Astrocyte of the cerebellum (primary cell): ENCODE data around the gene ANKRD11.
"Not testable (repeated sequence)": the region's sequence is repeated elsewhere in the genome, so short reads cannot be mapped to it uniquely, and the experiment has no call there.

ENCODE experiments used
- DNase-seq: peaks from one replicate; pipeline ENCODE4 v3.0.0-alpha.2; 2011; ENCODE audit warnings: low read depth
- H3K4me3 ChIP-seq: 2 replicates; pipeline ENCODE4 v1.5.1; 2011; ENCODE audit warnings: mild to moderate bottlenecking, low read depth, low read length, moderate library complexity
- in situ Hi-C: cut with HindIII; loops from 2 replicates; pipeline ENCODE4 v1.10.0; 2017; ENCODE audit warnings: low sequenced_read_pairs
- TF ChIP-seq, protein P1 (sequence below): IDR thresholded peaks from 2 replicates; pipeline ENCODE4 v1.5.1; 2012; ENCODE audit warnings: low read length, low read depth, moderate library complexity, mild to moderate bottlenecking; ENCODE audit errors: missing control alignments

The ANKRD11 gene

GRCh38 chr16:89363621-89364393 is 126.6 kb downstream of the ANKRD11 start:
- TF ChIP-seq, protein P1, sequence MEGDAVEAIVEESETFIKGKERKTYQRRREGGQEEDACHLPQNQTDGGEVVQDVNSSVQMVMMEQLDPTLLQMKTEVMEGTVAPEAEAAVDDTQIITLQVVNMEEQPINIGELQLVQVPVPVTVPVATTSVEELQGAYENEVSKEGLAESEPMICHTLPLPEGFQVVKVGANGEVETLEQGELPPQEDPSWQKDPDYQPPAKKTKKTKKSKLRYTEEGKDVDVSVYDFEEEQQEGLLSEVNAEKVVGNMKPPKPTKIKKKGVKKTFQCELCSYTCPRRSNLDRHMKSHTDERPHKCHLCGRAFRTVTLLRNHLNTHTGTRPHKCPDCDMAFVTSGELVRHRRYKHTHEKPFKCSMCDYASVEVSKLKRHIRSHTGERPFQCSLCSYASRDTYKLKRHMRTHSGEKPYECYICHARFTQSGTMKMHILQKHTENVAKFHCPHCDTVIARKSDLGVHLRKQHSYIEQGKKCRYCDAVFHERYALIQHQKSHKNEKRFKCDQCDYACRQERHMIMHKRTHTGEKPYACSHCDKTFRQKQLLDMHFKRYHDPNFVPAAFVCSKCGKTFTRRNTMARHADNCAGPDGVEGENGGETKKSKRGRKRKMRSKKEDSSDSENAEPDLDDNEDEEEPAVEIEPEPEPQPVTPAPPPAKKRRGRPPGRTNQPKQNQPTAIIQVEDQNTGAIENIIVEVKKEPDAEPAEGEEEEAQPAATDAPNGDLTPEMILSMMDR, result no peak
- no peak overlapping the region for H3K4me3 ChIP-seq

DNA sequence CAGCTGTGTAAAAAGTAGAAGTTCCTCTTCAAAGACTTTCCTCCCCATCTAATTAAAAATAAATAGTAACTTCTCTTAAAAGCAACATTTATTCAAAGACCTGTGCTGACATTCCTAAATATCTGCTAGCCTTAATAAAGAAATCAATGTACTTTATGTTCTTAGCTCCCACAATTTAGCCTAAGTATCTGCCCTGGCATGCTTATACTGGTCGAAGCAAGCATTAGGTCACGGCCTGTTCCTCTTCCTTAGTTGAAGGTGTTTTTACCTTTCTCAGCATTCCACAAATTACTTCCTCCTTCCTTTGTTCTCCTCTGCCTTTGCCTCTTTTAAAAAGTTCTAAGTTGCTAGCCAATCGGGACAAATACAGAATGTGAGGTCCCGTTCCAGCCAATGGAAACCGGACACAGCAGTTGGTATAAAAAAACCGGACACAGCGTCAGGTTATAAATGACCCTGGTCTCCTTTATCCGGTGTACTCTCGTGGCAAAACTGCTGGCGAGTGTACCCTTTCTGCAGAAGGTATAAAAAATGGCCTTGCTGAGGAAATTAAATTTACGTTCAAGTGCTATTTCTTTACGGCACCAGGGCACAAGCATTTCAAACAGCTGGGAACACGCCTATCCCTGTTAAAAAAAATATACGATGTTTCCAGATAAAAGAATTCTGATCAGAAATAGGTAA is 127.7 kb downstream of the ANKRD11 start:
- in situ Hi-C loops, result loop anchor here (5.0 kb wide), 1 partner anchor 75 kb away; no protein-coding TSS in a partner anchor
- not testable (repeated sequence) for DNase-seq, H3K4me3 ChIP-seq

More at GRCh38 chr16:89363621-89364393, 126.6 kb downstream of the ANKRD11 start:
- DNase-seq, result peak; percentile 59
- in situ Hi-C loops, result loop anchor here (5.0 kb wide), 1 partner anchor 73 kb away; no protein-coding TSS in a partner anchor

GRCh38 chr16:89361751-89362539 is 128.4 kb downstream of the ANKRD11 start:
- H3K4me3 ChIP-seq, result no peak overlapping the region
- no peak for DNase-seq
- TF ChIP-seq, protein P1, result no peak
- in situ Hi-C loops, result loop anchor here (5.0 kb wide), 1 partner anchor 75 kb away; no protein-coding TSS in a partner anchor

DNA sequence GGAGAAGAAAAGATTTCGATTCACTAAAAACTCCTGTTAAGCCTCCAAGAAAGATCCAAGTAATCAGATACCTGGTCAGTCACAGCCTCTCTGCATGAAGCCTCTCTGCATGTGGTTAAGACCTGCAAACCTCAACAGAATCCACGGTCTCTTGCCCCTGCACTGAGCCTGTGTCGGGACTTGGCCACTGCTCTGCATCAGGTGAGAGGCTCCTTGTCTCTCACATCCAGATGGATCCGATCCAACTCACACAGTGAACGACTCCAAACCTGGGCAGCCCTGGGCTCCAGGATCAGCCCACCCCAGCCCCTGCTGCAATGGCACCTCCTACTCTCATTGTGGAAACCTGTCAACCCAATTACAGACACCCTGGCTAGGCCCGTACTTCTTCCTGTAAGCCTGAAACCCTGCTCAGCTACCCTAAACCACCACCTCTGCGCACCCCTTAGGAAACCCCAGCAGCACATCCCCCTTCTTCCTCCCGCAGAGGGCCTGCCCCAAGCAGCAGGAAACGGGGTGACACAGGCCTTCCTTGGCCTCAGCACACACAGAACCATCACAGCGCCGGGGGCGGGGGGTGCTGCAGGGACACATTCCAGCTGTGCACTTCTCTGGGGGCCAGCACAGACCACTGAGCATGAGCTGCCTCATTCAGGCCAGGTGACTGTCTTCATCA is 129.5 kb downstream of the ANKRD11 start:
- TF ChIP-seq, protein P1, result no peak
- no peak for DNase-seq
- H3K4me3 ChIP-seq, result no peak overlapping the region
- in situ Hi-C loops, result loop anchor here (5.0 kb wide), 1 partner anchor 76 kb away; no protein-coding TSS in a partner anchor

DNA sequence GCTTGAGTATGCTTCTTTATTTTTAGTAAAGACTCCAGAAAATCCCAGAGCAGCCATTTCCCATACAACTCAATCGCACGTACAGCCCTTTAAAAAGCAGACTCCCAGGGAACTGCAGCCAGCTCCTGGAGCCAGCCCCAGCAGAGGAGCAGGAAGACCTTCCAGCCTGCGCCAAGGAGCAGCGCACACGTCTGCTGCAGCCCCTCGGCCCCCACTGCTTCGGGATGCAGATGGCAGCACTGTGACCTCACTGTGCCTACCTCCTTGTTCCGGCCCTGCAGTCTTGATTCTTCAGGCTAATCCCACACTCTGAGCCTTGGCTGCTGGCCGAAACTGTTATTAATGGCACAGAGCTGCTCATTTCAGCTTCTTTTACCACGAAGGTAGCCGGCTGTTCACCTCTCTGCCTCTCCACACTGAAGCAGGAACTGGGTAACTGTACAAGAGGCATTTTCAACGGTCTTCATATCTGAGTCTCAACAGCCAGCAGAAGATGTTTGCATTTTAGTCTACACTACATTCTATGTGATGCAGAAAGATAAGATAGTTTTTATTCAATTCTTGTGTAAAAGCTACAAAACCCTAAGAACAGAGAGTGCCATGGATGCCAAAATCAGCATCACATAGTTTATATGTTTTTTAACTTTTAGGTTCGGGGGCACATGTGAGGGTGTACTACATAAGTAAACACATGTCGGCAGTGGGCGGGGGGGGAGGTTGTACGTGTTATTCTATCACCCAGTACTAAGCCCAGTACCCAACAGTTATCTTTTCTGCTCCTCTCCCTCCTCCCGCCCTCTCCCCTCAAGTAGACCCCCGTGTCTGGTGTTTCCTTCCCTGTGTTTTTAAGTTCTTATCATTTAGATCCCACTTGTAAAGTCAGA is 130.9 kb downstream of the ANKRD11 start:
- H3K4me3 ChIP-seq, result no peak overlapping the region
- DNase-seq, result no peak
- TF ChIP-seq, protein P1, result no peak

More for the DNA sequence above, 130.9 kb downstream of the ANKRD11 start:
- in situ Hi-C loops, result loop anchor here (5.0 kb wide), 1 partner anchor 78 kb away; no protein-coding TSS in a partner anchor
